ENCODE results near the gene CYP4F12.

The CYP4F12 gene

DNA sequence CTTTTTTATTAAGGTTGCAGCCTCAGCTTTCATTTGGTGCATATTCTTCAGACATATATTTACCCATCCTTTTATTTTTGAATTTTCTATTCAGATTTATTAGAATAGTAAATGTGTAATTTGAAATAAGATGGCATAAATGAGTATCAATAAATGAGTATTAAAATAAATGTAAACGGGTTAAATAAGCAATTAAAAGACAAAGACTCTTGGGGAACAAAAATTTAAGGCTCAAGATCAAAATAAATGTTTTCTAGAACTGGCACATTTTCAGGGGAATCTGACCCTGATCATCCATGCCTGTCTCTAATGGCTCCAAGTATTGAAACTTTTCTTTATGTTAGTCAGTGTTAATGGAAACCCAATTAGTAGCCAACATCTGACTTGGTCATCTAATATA is 67.9 kb downstream of the CYP4F12 start:
- TF ChIP-seq, protein P1, sequence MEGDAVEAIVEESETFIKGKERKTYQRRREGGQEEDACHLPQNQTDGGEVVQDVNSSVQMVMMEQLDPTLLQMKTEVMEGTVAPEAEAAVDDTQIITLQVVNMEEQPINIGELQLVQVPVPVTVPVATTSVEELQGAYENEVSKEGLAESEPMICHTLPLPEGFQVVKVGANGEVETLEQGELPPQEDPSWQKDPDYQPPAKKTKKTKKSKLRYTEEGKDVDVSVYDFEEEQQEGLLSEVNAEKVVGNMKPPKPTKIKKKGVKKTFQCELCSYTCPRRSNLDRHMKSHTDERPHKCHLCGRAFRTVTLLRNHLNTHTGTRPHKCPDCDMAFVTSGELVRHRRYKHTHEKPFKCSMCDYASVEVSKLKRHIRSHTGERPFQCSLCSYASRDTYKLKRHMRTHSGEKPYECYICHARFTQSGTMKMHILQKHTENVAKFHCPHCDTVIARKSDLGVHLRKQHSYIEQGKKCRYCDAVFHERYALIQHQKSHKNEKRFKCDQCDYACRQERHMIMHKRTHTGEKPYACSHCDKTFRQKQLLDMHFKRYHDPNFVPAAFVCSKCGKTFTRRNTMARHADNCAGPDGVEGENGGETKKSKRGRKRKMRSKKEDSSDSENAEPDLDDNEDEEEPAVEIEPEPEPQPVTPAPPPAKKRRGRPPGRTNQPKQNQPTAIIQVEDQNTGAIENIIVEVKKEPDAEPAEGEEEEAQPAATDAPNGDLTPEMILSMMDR (conservative IDR thresholded peaks at IDR 0.05) = no peak
- no peak overlapping the region for H3K27ac ChIP-seq
